PC-9 (cell line): Measurements from ENCODE around the gene MILR1.

ENCODE experiments used
- EZH2 ChIP-seq: fragments of 200-600 bp; sonication (generic); IDR thresholded peaks from 2 replicates; pipeline ENCODE4 v1.8.0; 2017; ENCODE audit warnings: antibody characterized with exemption, low read depth
- TF ChIP-seq, protein P1 (sequence below): fragments of 200-600 bp; sonication (generic); conservative IDR thresholded peaks from 2 replicates; pipeline ENCODE4 v1.6.1; 2017; ENCODE audit warnings: mixed run types, antibody characterized with exemption, mild to moderate bottlenecking, moderate library complexity

DNA sequence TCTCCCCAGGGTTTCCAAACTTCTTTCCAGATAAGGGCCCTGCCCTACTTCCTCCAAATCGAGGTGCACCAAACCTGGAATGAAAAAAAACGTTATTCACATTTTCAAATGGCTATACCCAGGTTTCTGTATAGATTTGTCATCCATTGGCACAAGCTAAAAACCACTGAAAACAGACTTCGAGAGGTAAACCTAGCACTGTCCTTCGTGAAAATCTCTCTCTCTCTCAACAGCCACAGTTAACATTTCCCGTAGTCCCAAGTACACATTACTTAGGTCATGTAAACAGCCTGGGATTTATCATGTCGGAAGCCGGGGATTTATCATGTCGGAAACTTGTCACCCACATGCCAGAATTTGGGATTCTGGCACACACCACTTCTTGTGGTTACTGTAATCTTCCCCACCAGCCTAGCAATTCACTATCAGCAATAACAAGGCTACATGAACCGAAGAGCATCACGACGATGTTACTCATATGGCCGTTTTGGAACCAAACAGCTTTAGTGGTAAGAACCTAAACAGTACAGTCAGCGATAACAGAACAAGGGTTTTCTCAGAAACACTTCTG is 55.9 kb downstream of the MILR1 start:
- TF ChIP-seq, protein P1, sequence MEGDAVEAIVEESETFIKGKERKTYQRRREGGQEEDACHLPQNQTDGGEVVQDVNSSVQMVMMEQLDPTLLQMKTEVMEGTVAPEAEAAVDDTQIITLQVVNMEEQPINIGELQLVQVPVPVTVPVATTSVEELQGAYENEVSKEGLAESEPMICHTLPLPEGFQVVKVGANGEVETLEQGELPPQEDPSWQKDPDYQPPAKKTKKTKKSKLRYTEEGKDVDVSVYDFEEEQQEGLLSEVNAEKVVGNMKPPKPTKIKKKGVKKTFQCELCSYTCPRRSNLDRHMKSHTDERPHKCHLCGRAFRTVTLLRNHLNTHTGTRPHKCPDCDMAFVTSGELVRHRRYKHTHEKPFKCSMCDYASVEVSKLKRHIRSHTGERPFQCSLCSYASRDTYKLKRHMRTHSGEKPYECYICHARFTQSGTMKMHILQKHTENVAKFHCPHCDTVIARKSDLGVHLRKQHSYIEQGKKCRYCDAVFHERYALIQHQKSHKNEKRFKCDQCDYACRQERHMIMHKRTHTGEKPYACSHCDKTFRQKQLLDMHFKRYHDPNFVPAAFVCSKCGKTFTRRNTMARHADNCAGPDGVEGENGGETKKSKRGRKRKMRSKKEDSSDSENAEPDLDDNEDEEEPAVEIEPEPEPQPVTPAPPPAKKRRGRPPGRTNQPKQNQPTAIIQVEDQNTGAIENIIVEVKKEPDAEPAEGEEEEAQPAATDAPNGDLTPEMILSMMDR = no peak
- no peak for TF ChIP-seq EZH2
